OCI-LY1 (cell line): ENCODE data around the gene PTMS.

ENCODE experiments used
- H2AFZ ChIP-seq: fragments of 200-600 bp; sonication (generic), shearing (Covaris generic); 2 replicates; pipeline ENCODE4 v1.6.0; 2014; ENCODE audit warnings: antibody characterized with exemption, mild to moderate bottlenecking, low read length
- H3F3A ChIP-seq: fragments of 200-600 bp; sonication (generic), shearing (Covaris generic); 2 replicates; pipeline ENCODE4 v1.6.0; 2014; ENCODE audit warnings: mild to moderate bottlenecking, antibody characterized with exemption, low read length, moderate library complexity; ENCODE audit not compliant: insufficient read depth
- H3K27ac ChIP-seq: fragments of 200-600 bp; sonication (generic); 2 replicates; pipeline ENCODE4 v1.5.1; 2014; ENCODE audit warnings: low read length, mixed run types, mild to moderate bottlenecking, low read depth; ENCODE audit not compliant: poor library complexity, severe bottlenecking
- H3K27me3 ChIP-seq: fragments of 200-600 bp; sonication (generic); 2 replicates; pipeline ENCODE4 v1.6.0; 2014; ENCODE audit warnings: antibody characterized with exemption, mild to moderate bottlenecking, low read length, moderate library complexity; ENCODE audit not compliant: insufficient read depth
- H3K36me3 ChIP-seq: fragments of 200-600 bp; sonication (generic); 2 replicates; pipeline ENCODE4 v1.6.1; 2014; ENCODE audit warnings: mild to moderate bottlenecking, antibody characterized with exemption, low read length, moderate library complexity, mixed read lengths; ENCODE audit not compliant: insufficient read depth
- H3K4me1 ChIP-seq: fragments of 200-600 bp; sonication (generic); 2 replicates; pipeline ENCODE4 v1.5.1; 2014; ENCODE audit warnings: mild to moderate bottlenecking, low read length, moderate library complexity; ENCODE audit not compliant: insufficient read depth, severe bottlenecking
- H3K4me2 ChIP-seq: fragments of 200-600 bp; sonication (generic), shearing (Covaris generic); 2 replicates; pipeline ENCODE4 v1.6.1; 2014; ENCODE audit warnings: low read length
- H3K4me3 ChIP-seq: fragments of 200-600 bp; sonication (generic); 2 replicates; pipeline ENCODE4 v1.5.1; 2014; ENCODE audit warnings: low read length, low read depth, mild to moderate bottlenecking, mixed read lengths; ENCODE audit not compliant: poor library complexity, severe bottlenecking
- H3K79me2 ChIP-seq: fragments of 200-600 bp; shearing (Covaris generic); 2 replicates; pipeline ENCODE4 v1.6.1; 2016; ENCODE audit warnings: mixed run types, low read length, mixed read lengths; ENCODE audit not compliant: insufficient read depth
- H3K9ac ChIP-seq: fragments of 200-600 bp; sonication (generic), shearing (Covaris generic); 2 replicates; pipeline ENCODE4 v1.6.1; 2014; ENCODE audit warnings: mild to moderate bottlenecking, low read length, mixed read lengths
- H3K9me2 ChIP-seq: fragments of 200-600 bp; sonication (generic), shearing (Covaris generic); 2 replicates; pipeline ENCODE4 v1.6.1; 2014; ENCODE audit warnings: low read depth, mild to moderate bottlenecking, low read length, mixed read lengths
- H3K9me3 ChIP-seq: fragments of 200-600 bp; shearing (Covaris generic); 2 replicates; pipeline ENCODE4 v1.6.1; 2014; ENCODE audit warnings: low read length, mixed read lengths
- H4K20me1 ChIP-seq: fragments of 200-600 bp; sonication (generic), shearing (Covaris generic); 2 replicates; pipeline ENCODE4 v1.6.0; 2016; ENCODE audit warnings: mild to moderate bottlenecking, low read length; ENCODE audit not compliant: insufficient read depth
- EZH2 ChIP-seq: fragments of 200-600 bp; sonication (generic), shearing (Covaris generic); IDR thresholded peaks from 2 replicates; pipeline ENCODE4 v1.8.0; 2017; ENCODE audit warnings: borderline replicate concordance, mixed run types, mild to moderate bottlenecking, antibody characterized with exemption, low read length, moderate library complexity, mixed read lengths
- TF ChIP-seq, protein P1 (sequence below): fragments of 200-600 bp; sonication (generic), shearing (Covaris generic); IDR thresholded peaks from 2 replicates; pipeline ENCODE4 v1.5.1; 2017; ENCODE audit warnings: mild to moderate bottlenecking, antibody characterized with exemption, low read length, moderate library complexity, mixed read lengths

PTMS gene

DNA sequence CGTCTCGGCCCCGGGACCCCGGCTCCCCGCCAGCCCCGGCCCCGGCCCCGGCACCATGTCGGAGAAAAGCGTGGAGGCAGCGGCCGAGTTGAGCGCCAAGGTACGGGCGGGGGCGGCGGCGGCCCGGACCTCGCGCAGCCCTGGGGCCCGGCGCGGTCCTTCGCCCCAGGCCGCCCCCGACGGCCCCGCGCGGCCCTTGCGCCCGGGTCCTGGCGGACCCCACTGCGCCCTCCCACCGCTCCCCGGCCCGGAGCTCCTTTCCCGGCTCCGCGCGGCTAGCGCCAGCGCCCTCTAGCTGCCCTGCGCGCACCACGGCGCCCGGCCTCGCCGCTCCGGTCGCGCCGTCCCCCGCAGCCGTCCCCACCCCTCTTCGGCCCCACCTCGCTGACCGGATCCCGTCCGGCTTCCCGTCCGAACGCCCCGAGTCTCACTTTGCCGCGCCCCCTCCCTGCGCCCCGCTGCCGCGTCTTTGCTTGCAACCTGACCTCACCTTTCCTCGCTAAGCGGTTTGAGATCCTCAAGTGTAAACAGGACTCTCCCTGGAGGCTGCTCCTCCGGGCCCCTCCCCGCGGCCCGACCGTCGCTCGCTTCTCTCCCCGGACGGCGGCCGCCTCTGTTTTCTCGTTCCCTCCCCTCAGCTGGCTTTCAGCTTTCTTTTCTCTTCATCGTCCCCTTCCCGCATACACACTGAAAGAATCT, 637 bp downstream of the PTMS start:
- H3K27ac ChIP-seq, result no peak overlapping the region
- H3K36me3 ChIP-seq, result no peaks in the 10 kb centered on the region
- no peaks in the 10 kb centered on the region for H3F3A ChIP-seq
- no peaks in the 10 kb centered on the region for H3K79me2 ChIP-seq
- H3K9ac ChIP-seq, result peak overlapping the region; percentile 20; the same call in 1 of the 2 replicates
- no peaks in the 10 kb centered on the region for H4K20me1 ChIP-seq
- TF ChIP-seq EZH2, result no peak
- TF ChIP-seq, protein P1, sequence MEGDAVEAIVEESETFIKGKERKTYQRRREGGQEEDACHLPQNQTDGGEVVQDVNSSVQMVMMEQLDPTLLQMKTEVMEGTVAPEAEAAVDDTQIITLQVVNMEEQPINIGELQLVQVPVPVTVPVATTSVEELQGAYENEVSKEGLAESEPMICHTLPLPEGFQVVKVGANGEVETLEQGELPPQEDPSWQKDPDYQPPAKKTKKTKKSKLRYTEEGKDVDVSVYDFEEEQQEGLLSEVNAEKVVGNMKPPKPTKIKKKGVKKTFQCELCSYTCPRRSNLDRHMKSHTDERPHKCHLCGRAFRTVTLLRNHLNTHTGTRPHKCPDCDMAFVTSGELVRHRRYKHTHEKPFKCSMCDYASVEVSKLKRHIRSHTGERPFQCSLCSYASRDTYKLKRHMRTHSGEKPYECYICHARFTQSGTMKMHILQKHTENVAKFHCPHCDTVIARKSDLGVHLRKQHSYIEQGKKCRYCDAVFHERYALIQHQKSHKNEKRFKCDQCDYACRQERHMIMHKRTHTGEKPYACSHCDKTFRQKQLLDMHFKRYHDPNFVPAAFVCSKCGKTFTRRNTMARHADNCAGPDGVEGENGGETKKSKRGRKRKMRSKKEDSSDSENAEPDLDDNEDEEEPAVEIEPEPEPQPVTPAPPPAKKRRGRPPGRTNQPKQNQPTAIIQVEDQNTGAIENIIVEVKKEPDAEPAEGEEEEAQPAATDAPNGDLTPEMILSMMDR, result peak; percentile 69
- H3K4me3 ChIP-seq, result peak overlapping the region; percentile 67
- no peak overlapping the region for H2AFZ ChIP-seq
- no peaks in the 10 kb centered on the region; the same call in 1 of the 2 replicates for H3K27me3 ChIP-seq
- peaks cover 35% of the 10 kb centered on the region for H3K4me1 ChIP-seq
- H3K4me2 ChIP-seq, result peak overlapping the region; percentile 78
- H3K9me2 ChIP-seq, result no peaks in the 10 kb centered on the region
- H3K9me3 ChIP-seq, result no peaks in the 10 kb centered on the region

DNA sequence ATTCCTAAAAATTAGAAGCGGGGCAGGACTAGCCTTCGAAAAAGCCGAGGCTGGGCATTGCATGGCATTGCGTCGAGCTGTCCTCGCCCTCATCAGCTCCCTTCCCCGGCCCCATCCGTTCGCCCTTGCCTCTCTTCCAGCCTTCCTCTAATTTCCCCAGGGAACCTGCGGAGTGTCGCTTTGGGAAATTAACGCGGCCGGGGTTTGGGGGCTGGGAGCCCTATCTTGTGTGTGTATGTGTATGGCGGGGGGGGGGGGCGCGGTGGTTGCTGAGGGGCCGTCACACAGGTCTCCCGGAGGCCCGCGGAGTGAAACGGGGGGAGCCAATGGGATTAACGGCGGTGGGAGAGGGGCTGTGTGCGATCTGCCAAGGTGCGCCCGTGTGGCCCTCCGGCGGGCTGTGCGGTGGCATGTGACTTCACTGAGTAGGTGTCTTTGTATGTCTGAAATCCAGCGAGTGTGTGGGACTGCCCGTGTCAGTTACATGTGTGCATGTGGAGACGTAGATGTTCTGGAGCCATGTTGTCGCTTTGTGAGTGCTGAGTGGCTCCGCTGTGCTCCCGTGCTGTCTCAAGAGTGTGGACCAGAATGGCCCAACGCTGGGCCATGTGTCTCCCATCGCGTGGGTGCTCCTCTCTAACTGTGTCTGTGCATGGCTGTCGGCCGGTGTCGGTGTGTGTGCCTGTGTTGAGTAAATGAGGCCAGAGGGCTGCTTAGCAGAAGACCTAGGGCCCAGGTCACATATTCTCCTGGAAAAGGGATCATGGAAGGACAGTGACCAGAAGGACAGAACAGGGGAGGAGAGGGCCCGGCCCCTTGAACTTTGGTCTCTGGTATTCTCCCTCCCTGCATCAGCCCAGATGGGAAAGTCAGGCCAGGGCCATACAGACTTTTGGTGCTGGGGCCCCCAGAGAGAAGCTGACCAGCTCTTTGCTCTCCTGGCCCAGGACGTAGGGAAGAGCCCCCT, 1.5 kb downstream of the PTMS start:
- no peak overlapping the region for H2AFZ ChIP-seq
- H3K9me3 ChIP-seq, result no peaks in the 10 kb centered on the region
- H3K4me2 ChIP-seq, result peak overlapping the region; percentile 78
- no peaks in the 10 kb centered on the region for H4K20me1 ChIP-seq
- H3F3A ChIP-seq, result no peaks in the 10 kb centered on the region
- no peaks in the 10 kb centered on the region for H3K79me2 ChIP-seq
- no peaks in the 10 kb centered on the region for H3K36me3 ChIP-seq
- H3K27me3 ChIP-seq, result peaks cover 7% of the 10 kb centered on the region; the same call in 1 of the 2 replicates
- H3K9ac ChIP-seq, result peak overlapping the region; percentile 20; the same call in 1 of the 2 replicates
- H3K4me1 ChIP-seq, result peaks cover 35% of the 10 kb centered on the region
- no peaks in the 10 kb centered on the region for H3K9me2 ChIP-seq
- TF ChIP-seq, protein P1, result no peak
- TF ChIP-seq EZH2, result no peak
- H3K27ac ChIP-seq, result no peak overlapping the region
- peak overlapping the region; percentile 67 for H3K4me3 ChIP-seq

DNA sequence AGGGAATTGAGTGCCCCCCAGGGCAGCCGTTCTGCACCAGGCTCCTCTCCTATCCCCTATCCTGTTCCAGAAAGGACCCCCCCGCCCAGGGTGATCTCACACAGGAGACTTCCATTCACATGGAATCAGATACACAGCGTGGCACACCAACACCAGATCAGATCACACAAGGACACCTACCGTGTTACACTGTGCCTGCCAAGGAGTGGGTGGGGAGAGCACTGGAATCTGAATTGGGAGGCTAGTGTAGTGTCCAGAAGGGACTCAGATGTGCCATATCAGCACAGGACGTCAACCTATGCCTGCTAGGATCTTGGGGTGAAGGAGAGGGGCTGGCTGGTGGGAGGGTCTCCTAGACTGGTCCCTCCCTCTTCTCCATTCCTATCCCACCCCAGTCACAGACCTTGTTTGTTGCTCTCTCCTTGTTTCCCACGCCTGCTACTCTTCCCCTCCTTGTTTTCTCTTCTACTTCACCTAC, 2.3 kb downstream of the PTMS start:
- Histone ChIP-seq H3K9ac (no peak overlapping the region), H3K4me2 (no peak overlapping the region), H3K9me3 (no peaks in the 10 kb centered on the region), H3K27me3 (peaks cover 13% of the 10 kb centered on the region; the same call in 1 of the 2 replicates), H4K20me1 (no peaks in the 10 kb centered on the region), H3K79me2 (no peaks in the 10 kb centered on the region), H3K9me2 (no peaks in the 10 kb centered on the region), H2AFZ (no peak overlapping the region), H3K4me3 (no peak overlapping the region), H3F3A (no peaks in the 10 kb centered on the region), H3K4me1 (peaks cover 35% of the 10 kb centered on the region), H3K36me3 (no peaks in the 10 kb centered on the region), H3K27ac (no peak overlapping the region)
- no peak for TF ChIP-seq EZH2
- TF ChIP-seq, protein P1, result no peak
